GM12878 (cell line): ENCODE data around the gene CDH16. TPM values are rescaled to one million over a fixed set of nuclear protein-coding genes. Genes with fewer than 3 reads are reported as not detected.

ENCODE experiments used
- BHLHE40 ChIP-seq, 2 experiments: fragments of 450-650 bp in 1 of 2; IDR thresholded peaks; 2 replicates each; pipeline ENCODE4 v1.6.1; 2011 to 2017; ENCODE audit warnings: low read depth in 2 of 2, borderline replicate concordance in 1 of 2, improper control_type of control experiment in 1 of 2, low read length in 1 of 2, mild to moderate bottlenecking in 1 of 2
- CBX3 ChIP-seq: fragments of 200-600 bp; sonication (generic); IDR thresholded peaks from 2 replicates; pipeline ENCODE4 v1.6.1; 2016; ENCODE audit warnings: low read depth, borderline replicate concordance
- CREB1 ChIP-seq: IDR thresholded peaks from 2 replicates; pipeline ENCODE4 v1.6.1; 2012; ENCODE audit warnings: low read depth, mild to moderate bottlenecking, inconsistent platforms
- GATAD2B ChIP-seq: fragments of 450-650 bp; conservative IDR thresholded peaks from 2 replicates; pipeline ENCODE4 v1.6.1; 2017; ENCODE audit warnings: low read depth, mild to moderate bottlenecking, moderate library complexity
- HCFC1 ChIP-seq: fragments of 150-350 bp; IDR thresholded peaks from 2 replicates; pipeline ENCODE4 v1.6.1; 2014; ENCODE audit warnings: low read length
- MTA3 ChIP-seq: IDR thresholded peaks from 2 replicates; pipeline ENCODE4 v1.6.1; 2012; ENCODE audit warnings: low read length, inconsistent platforms, borderline replicate concordance
- NFYB ChIP-seq: IDR thresholded peaks from 2 replicates; pipeline ENCODE4 v1.6.1; 2011; ENCODE audit warnings: low read depth, mild to moderate bottlenecking, low read length, improper control_type of control experiment, moderate library complexity; ENCODE audit not compliant: insufficient read depth
- NR2C2 ChIP-seq: IDR thresholded peaks from 2 replicates; pipeline ENCODE4 v1.6.1; 2011; ENCODE audit warnings: borderline replicate concordance, low read depth; ENCODE audit not compliant: control insufficient read depth, insufficient read length
- POU2F2 ChIP-seq: IDR thresholded peaks from 3 replicates; pipeline ENCODE4 v1.6.1; 2011; ENCODE audit warnings: low read depth, mild to moderate bottlenecking, low read length, borderline replicate concordance
- RB1 ChIP-seq: fragments of 450-650 bp; formaldehyde crosslinking; IDR thresholded peaks from 2 replicates; pipeline ENCODE4 v1.6.1; 2017; ENCODE audit warnings: mild to moderate bottlenecking, borderline replicate concordance
- TCF3 ChIP-seq: IDR thresholded peaks from 2 replicates; pipeline ENCODE4 v1.6.1; 2012; ENCODE audit warnings: low read depth, mild to moderate bottlenecking, low read length, borderline replicate concordance; ENCODE audit not compliant: insufficient read depth
- ZZZ3 ChIP-seq: IDR thresholded peaks from 2 replicates; pipeline ENCODE4 v1.6.1; 2011; ENCODE audit warnings: low read depth; ENCODE audit not compliant: control insufficient read depth, insufficient read length
- polyA plus RNA-seq, 11 experiments: library from polyadenylated mRNA; depleted of rRNA in 4 of 11; unstranded in 6 of 11; stranded (reverse) in 5 of 11; fragments of >200 nt; fragmentation: Nextera tagmentation in 4 of 11; fragmentation: Illumina TruSeq in 1 of 11; extraction: Ambion mirVana in 4 of 11; extraction: Trizol in 1 of 11; gene quantifications; 1 replicate in 1 of 11; 2 replicates in 10 of 11; pipeline versions ENCODE4 v1.2.1 to v1.2.3, GENCODE V29; 2011 to 2016; ENCODE audit warnings: inconsistent platforms in 2 of 11, missing spikeins in 2 of 11, low read depth in 1 of 11
- total RNA-seq, 4 experiments: library from RNA; depleted of rRNA in 3 of 4; stranded (reverse); fragments of >200 nt in 3 of 4; fragmentation: Illumina TruSeq in 1 of 4; extraction: Trizol in 1 of 4; gene quantifications; 2 replicates each; pipeline versions ENCODE4 v1.2.1 to v1.2.3, GENCODE V29; 2013 to 2021
- TF ChIP-seq, protein P1 (sequence below): fragments of 450-650 bp; conservative IDR thresholded peaks from 2 replicates; pipeline ENCODE4 v1.6.1; 2017; ENCODE audit warnings: mild to moderate bottlenecking, moderate library complexity
- TF ChIP-seq, protein P2 (sequence below): fragments of 450-650 bp; IDR thresholded peaks from 2 replicates; pipeline ENCODE4 v1.6.1; 2018; ENCODE audit warnings: borderline replicate concordance, mild to moderate bottlenecking; ENCODE audit not compliant: partially characterized antibody
- TF ChIP-seq, protein P3 (sequence below): fragments of 150-350 bp; IDR thresholded peaks from 2 replicates; pipeline ENCODE4 v1.6.1; 2016; ENCODE audit warnings: low read depth, low read length
- TF ChIP-seq, protein P4 (sequence below), 3 experiments: IDR thresholded peaks in 2 of 3; conservative IDR thresholded peaks in 1 of 3; 2 replicates each; pipeline ENCODE4 v1.5.1; 2011; ENCODE audit warnings: low read depth in 3 of 3, low read length in 3 of 3, mild to moderate bottlenecking in 3 of 3, control low read depth in 2 of 3, moderate library complexity in 2 of 3, inconsistent platforms in 1 of 3, mixed read lengths in 1 of 3; ENCODE audit not compliant: control insufficient read depth in 2 of 3, insufficient read depth in 1 of 3; ENCODE audit errors: extremely low read depth in 1 of 3

CDH16 gene
- total and polyA plus RNA-seq, 10 of the 15 experiments (the other 5 are each of a cell fraction or from before 2014, with no cell fraction given), result 0.05 TPM; not detected in 9

DNA sequence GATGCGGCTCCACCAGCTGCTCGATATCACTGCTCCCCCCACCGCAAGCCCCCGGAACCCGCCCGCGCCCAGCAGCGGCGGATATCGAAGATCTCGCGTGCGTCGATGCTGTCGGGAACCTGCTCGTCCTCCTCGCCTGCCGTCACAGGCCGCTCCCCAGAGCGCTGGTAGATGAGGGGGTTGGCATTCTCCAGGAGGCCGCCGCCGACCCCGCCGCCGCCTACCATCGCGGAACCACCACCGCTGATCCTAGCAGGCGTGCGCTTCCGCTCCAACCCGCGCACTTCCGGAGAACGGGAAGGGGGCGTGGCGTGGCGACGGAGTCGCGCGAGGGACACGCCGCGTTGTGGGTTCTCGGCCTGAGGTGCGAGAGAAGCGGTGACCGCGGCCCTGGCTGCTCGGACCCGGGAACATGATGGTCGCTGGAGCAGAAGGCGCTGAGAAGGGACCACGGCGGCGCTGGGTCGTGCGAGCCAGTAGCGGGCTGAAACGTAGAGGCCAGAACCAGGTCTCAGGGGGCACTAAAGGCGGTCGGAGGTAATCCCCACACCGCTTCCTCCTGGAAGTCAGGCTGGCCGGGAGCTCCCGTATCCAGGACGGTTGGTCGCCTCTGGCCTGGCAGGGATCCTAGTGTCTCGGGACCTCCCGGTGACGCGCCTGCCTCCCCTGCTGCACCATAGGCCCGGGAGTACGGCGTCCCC, 15.6 kb upstream of the CDH16 start, which contains the start of gene CIAO2B (continued):
- TF ChIP-seq TCF3 (peak; percentile 47; the same call in 1 of the 2 replicates), BHLHE40 (IDR thresholded peaks at IDR 0.05; ENCODE audit: borderline replicate concordance in 1 of 2, low read depth in 2 of 2, low read length in 1 of 2) (peak; percentile 33 to 62; a peak in 3 of 4 replicates), CBX3 (no peak), MTA3 (no peak), NR2C2 (no peak), NFYB (no peak), RB1 (peak; percentile 40; the same call in 1 of the 2 replicates), ZZZ3 (no peak), HCFC1 (peak; percentile 67), CREB1 (peak; percentile 73), GATAD2B (peak; percentile 71; the same call in 1 of the 2 replicates), POU2F2 (peak; percentile 50; the same call in 2 of the 3 replicates)
- TF ChIP-seq, protein P1, sequence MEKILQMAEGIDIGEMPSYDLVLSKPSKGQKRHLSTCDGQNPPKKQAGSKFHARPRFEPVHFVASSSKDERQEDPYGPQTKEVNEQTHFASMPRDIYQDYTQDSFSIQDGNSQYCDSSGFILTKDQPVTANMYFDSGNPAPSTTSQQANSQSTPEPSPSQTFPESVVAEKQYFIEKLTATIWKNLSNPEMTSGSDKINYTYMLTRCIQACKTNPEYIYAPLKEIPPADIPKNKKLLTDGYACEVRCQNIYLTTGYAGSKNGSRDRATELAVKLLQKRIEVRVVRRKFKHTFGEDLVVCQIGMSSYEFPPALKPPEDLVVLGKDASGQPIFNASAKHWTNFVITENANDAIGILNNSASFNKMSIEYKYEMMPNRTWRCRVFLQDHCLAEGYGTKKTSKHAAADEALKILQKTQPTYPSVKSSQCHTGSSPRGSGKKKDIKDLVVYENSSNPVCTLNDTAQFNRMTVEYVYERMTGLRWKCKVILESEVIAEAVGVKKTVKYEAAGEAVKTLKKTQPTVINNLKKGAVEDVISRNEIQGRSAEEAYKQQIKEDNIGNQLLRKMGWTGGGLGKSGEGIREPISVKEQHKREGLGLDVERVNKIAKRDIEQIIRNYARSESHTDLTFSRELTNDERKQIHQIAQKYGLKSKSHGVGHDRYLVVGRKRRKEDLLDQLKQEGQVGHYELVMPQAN, result peak; percentile 64; the same call in 1 of the 2 replicates
- TF ChIP-seq, protein P2, sequence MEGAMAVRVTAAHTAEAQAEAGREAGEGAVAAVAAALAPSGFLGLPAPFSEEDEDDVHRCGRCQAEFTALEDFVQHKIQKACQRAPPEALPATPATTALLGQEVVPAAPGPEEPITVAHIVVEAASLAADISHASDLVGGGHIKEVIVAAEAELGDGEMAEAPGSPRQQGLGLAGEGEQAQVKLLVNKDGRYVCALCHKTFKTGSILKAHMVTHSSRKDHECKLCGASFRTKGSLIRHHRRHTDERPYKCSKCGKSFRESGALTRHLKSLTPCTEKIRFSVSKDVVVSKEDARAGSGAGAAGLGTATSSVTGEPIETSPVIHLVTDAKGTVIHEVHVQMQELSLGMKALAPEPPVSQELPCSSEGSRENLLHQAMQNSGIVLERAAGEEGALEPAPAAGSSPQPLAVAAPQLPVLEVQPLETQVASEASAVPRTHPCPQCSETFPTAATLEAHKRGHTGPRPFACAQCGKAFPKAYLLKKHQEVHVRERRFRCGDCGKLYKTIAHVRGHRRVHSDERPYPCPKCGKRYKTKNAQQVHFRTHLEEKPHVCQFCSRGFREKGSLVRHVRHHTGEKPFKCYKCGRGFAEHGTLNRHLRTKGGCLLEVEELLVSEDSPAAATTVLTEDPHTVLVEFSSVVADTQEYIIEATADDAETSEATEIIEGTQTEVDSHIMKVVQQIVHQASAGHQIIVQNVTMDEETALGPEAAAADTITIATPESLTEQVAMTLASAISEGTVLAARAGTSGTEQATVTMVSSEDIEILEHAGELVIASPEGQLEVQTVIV, result peak; percentile 69
- TF ChIP-seq, protein P3, sequence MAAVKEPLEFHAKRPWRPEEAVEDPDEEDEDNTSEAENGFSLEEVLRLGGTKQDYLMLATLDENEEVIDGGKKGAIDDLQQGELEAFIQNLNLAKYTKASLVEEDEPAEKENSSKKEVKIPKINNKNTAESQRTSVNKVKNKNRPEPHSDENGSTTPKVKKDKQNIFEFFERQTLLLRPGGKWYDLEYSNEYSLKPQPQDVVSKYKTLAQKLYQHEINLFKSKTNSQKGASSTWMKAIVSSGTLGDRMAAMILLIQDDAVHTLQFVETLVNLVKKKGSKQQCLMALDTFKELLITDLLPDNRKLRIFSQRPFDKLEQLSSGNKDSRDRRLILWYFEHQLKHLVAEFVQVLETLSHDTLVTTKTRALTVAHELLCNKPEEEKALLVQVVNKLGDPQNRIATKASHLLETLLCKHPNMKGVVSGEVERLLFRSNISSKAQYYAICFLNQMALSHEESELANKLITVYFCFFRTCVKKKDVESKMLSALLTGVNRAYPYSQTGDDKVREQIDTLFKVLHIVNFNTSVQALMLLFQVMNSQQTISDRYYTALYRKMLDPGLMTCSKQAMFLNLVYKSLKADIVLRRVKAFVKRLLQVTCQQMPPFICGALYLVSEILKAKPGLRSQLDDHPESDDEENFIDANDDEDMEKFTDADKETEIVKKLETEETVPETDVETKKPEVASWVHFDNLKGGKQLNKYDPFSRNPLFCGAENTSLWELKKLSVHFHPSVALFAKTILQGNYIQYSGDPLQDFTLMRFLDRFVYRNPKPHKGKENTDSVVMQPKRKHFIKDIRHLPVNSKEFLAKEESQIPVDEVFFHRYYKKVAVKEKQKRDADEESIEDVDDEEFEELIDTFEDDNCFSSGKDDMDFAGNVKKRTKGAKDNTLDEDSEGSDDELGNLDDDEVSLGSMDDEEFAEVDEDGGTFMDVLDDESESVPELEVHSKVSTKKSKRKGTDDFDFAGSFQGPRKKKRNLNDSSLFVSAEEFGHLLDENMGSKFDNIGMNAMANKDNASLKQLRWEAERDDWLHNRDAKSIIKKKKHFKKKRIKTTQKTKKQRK, result no peak
- TF ChIP-seq, protein P4, sequence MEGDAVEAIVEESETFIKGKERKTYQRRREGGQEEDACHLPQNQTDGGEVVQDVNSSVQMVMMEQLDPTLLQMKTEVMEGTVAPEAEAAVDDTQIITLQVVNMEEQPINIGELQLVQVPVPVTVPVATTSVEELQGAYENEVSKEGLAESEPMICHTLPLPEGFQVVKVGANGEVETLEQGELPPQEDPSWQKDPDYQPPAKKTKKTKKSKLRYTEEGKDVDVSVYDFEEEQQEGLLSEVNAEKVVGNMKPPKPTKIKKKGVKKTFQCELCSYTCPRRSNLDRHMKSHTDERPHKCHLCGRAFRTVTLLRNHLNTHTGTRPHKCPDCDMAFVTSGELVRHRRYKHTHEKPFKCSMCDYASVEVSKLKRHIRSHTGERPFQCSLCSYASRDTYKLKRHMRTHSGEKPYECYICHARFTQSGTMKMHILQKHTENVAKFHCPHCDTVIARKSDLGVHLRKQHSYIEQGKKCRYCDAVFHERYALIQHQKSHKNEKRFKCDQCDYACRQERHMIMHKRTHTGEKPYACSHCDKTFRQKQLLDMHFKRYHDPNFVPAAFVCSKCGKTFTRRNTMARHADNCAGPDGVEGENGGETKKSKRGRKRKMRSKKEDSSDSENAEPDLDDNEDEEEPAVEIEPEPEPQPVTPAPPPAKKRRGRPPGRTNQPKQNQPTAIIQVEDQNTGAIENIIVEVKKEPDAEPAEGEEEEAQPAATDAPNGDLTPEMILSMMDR (IDR thresholded peaks at IDR 0.05 in 2 of 3, conservative IDR thresholded peaks at IDR 0.05 in 1 of 3; ENCODE audit: control insufficient read depth in 2 of 3, extremely low read depth in 1 of 3, insufficient read depth in 1 of 3, low read depth in 3 of 3, low read length in 3 of 3), result no peak
